SK-N-SH (cell line): ENCODE results near the gene RFPL2. TPM values are rescaled to one million over a fixed set of nuclear protein-coding genes. Genes with fewer than 3 reads are reported as not detected.

Experiments used
- CTCF ChIA-PET: fragments of 300-600, 350-600 bp; formaldehyde crosslinking; extraction: SDS; loops from one replicate; lab custom pipeline; 2021; lab: Yijun Ruan, JAX
- POLR2A ChIA-PET: fragments of 350-600 bp; sonication (Branson Sonifier 250); formaldehyde crosslinking; extraction: SDS; loops from one replicate; lab custom pipeline; 2020; ENCODE audit warnings: antibody characterized with exemption, inconsistent platforms; lab: Yijun Ruan, JAX
- DNase-seq: peaks from one replicate; pipeline ENCODE4 v3.0.0; 2012
- H2AFZ ChIP-seq: fragments of 200-600 bp; sonication (generic); 2 replicates; pipeline ENCODE4 v1.8.1; 2016; ENCODE audit warnings: antibody characterized with exemption, mild to moderate bottlenecking, low read depth
- H3F3A ChIP-seq: fragments of 200-600 bp; sonication (generic); replicated peaks from 2 replicates; pipeline ENCODE3; 2016; ENCODE audit warnings: antibody characterized with exemption, mild to moderate bottlenecking; ENCODE audit not compliant: insufficient read depth
- H3K27ac ChIP-seq, 2 experiments: fragments of 200-500 bp in 1 of 2; fragments of 200-600 bp in 1 of 2; sonication (Bioruptor generic) in 1 of 2; sonication (generic), shearing (Covaris generic) in 1 of 2; 2 replicates each; pipeline versions ENCODE4 v1.5.1 to v1.6.1; 2014 to 2016; ENCODE audit warnings: low read depth in 2 of 2, inconsistent platforms in 1 of 2, low read length in 1 of 2, mild to moderate bottlenecking in 1 of 2, mixed read lengths in 1 of 2
- H3K27me3 ChIP-seq: fragments of 200-600 bp; sonication (generic), shearing (Covaris generic); 2 replicates; pipeline ENCODE4 v1.6.1; 2016; ENCODE audit warnings: mixed run types; ENCODE audit not compliant: insufficient read depth
- H3K36me3 ChIP-seq, 2 experiments: fragments of 200-500 bp in 1 of 2; fragments of 200-600 bp in 1 of 2; sonication (Bioruptor generic) in 1 of 2; sonication (generic) in 1 of 2; replicated peaks in 1 of 2; 2 replicates each; pipeline versions ENCODE3 to v1.5.1; 2014 to 2016; ENCODE audit warnings: low read length in 1 of 2, mild to moderate bottlenecking in 1 of 2; ENCODE audit not compliant: insufficient read depth in 2 of 2, control insufficient read depth in 1 of 2
- H3K4me1 ChIP-seq, 2 experiments: fragments of 200-500 bp in 1 of 2; fragments of 200-600 bp in 1 of 2; sonication (Bioruptor generic) in 1 of 2; sonication (generic), shearing (Covaris generic) in 1 of 2; 2 replicates each; pipeline versions ENCODE4 v1.5.1 to v1.6.1; 2014 to 2016; ENCODE audit warnings: low read depth in 1 of 2, low read length in 1 of 2, mixed run types in 1 of 2; ENCODE audit not compliant: insufficient read depth in 2 of 2, control insufficient read depth in 1 of 2
- H3K4me2 ChIP-seq: fragments of 200-600 bp; sonication (generic), shearing (Covaris generic); 2 replicates; pipeline ENCODE4 v1.6.1; 2017; ENCODE audit warnings: mixed run types
- H3K4me3 ChIP-seq, 2 experiments: fragments of 200-500 bp in 1 of 2; fragments of 200-600 bp in 1 of 2; sonication (Bioruptor generic) in 1 of 2; sonication (generic), shearing (Covaris generic) in 1 of 2; 2 replicates each; pipeline versions ENCODE4 v1.5.1 to v1.8.1; 2014 to 2016; ENCODE audit warnings: low read depth in 2 of 2, inconsistent platforms in 1 of 2, low read length in 1 of 2, mild to moderate bottlenecking in 1 of 2, mixed read lengths in 1 of 2, moderate library complexity in 1 of 2
- H3K79me2 ChIP-seq: fragments of 200-600 bp; sonication (generic); 2 replicates; pipeline ENCODE4 v1.8.1; 2017; ENCODE audit warnings: mild to moderate bottlenecking; ENCODE audit not compliant: insufficient read depth
- H3K9ac ChIP-seq: fragments of 200-600 bp; sonication (generic); 2 replicates; pipeline ENCODE4 v1.6.1; 2017; ENCODE audit warnings: mixed run types
- H3K9me2 ChIP-seq: fragments of 200-600 bp; sonication (generic); 2 replicates; pipeline ENCODE4 v1.6.1; 2017; ENCODE audit warnings: mixed run types
- H3K9me3 ChIP-seq: fragments of 200-600 bp; sonication (generic); 2 replicates; pipeline ENCODE4 v1.6.1; 2017; ENCODE audit warnings: mixed run types, mild to moderate bottlenecking, moderate library complexity
- H4K20me1 ChIP-seq: fragments of 200-600 bp; sonication (generic); 2 replicates; pipeline ENCODE4 v1.6.1; 2017; ENCODE audit warnings: mild to moderate bottlenecking, mixed run types; ENCODE audit not compliant: insufficient read depth
- CHD2 ChIP-seq: fragments of 150-350 bp; IDR thresholded peaks from 2 replicates; pipeline ENCODE4 v1.6.1; 2018; ENCODE audit warnings: low read length; ENCODE audit not compliant: partially characterized antibody
- ELF1 ChIP-seq: IDR thresholded peaks from 2 replicates; pipeline ENCODE4 v1.4.0; 2012
- EP300 ChIP-seq, 2 experiments: IDR thresholded peaks; 2 replicates each; pipeline versions ENCODE4 v1.4.0 to v1.6.1; 2012; ENCODE audit warnings: borderline replicate concordance in 1 of 2, low read depth in 1 of 2, low read length in 1 of 2
- FOXJ3 ChIP-seq: sonication (generic); formaldehyde crosslinking; IDR thresholded peaks from 2 replicates; pipeline ENCODE4 v1.5.1; 2020; ENCODE audit warnings: mild to moderate bottlenecking, missing genetic modification reagents
- JUND ChIP-seq: IDR thresholded peaks from 2 replicates; pipeline ENCODE4 v1.4.0; 2012
- MAX ChIP-seq: IDR thresholded peaks from 2 replicates; pipeline ENCODE4 v1.4.0; 2012; ENCODE audit warnings: low read depth
- MEF2A ChIP-seq: IDR thresholded peaks from 2 replicates; pipeline ENCODE4 v1.4.0; 2012; ENCODE audit warnings: low read depth, borderline replicate concordance
- MXI1 ChIP-seq: IDR thresholded peaks from 2 replicates; pipeline ENCODE4 v1.6.1; 2012; ENCODE audit warnings: mild to moderate bottlenecking, low read depth, low read length, improper control_type of control experiment
- NFIC ChIP-seq: IDR thresholded peaks from 2 replicates; pipeline ENCODE4 v1.4.0; 2012; ENCODE audit warnings: borderline replicate concordance
- NRF1 ChIP-seq: IDR thresholded peaks from 2 replicates; pipeline ENCODE4 v1.6.1; 2012; ENCODE audit warnings: low read depth, mild to moderate bottlenecking, low read length
- REST ChIP-seq: IDR thresholded peaks from 2 replicates; pipeline ENCODE4 v1.6.1; 2012; ENCODE audit warnings: mild to moderate bottlenecking, low read depth, low read length, moderate library complexity
- RFX5 ChIP-seq: IDR thresholded peaks from 2 replicates; pipeline ENCODE4 v1.6.1; 2012; ENCODE audit warnings: mild to moderate bottlenecking, improper control_type of control experiment, low read length
- SIN3A ChIP-seq: IDR thresholded peaks from 2 replicates; pipeline ENCODE4 v1.6.1; 2012; ENCODE audit warnings: low read depth, mild to moderate bottlenecking, low read length, moderate library complexity, borderline replicate concordance
- SMC3 ChIP-seq: IDR thresholded peaks from 2 replicates; pipeline ENCODE4 v1.6.1; 2012; ENCODE audit warnings: low read depth, low read length, improper control_type of control experiment
- TAF1 ChIP-seq: IDR thresholded peaks from 2 replicates; pipeline ENCODE4 v1.6.1; 2012; ENCODE audit warnings: low read depth, mild to moderate bottlenecking, low read length, moderate library complexity, borderline replicate concordance
- TEAD4 ChIP-seq: IDR thresholded peaks from 2 replicates; pipeline ENCODE4 v1.4.0; 2012; ENCODE audit warnings: mild to moderate bottlenecking, borderline replicate concordance; ENCODE audit not compliant: insufficient read depth
- WGBS: methylation state at CpG from one replicate; pipeline ENCODE4 v1.1.6; 2017; ENCODE audit warnings: low lambda C conversion rate; 5-methylcytosine and 5-hydroxymethylcytosine counted together
- polyA plus RNA-seq, 3 experiments: library from polyadenylated mRNA; depleted of rRNA; stranded (reverse); fragments of >200 nt; gene quantifications; 2 replicates each; pipeline ENCODE4 v1.2.3, GENCODE V29; 2012
- TF ChIP-seq, protein P1 (sequence below): IDR thresholded peaks from 2 replicates; pipeline ENCODE4 v1.4.0; 2012; ENCODE audit warnings: low read depth, borderline replicate concordance
- TF ChIP-seq, protein P2 (sequence below): IDR thresholded peaks from 2 replicates; pipeline ENCODE4; 2012
- TF ChIP-seq, protein P3 (sequence below): fragments of 150-350 bp; IDR thresholded peaks from 2 replicates; pipeline ENCODE4 v1.6.1; 2016; ENCODE audit warnings: mild to moderate bottlenecking, low read depth, low read length

Gene RFPL2
- polyA plus RNA-seq, 1 of the 3 experiments (the other 2 are of a cell fraction), result 0.05 TPM

DNA sequence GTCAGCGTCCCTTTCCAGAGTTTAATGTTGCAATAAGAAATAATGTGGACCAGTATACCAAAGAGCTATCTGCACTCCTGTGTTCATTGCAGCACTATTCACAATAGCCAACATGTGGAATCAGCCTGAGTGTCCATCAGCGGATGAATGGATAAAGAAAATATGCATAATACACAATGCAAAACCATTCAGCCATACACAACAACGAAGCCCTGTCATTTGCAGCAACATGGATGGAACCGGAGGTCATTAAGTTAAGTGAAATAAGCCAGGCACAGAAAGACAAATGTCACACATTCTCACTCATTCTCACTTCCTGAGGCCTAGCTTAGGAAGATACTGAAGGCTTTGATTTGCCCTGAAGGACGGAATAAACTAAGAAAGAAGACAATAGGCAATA lies 28.2 kb upstream of the RFPL2 start:
- H3K4me3 ChIP-seq, result no peak overlapping the region
- DNase-seq, result no peak
- TF ChIP-seq MEF2A (no peak), REST (no peak), JUND (no peak)
- H3K79me2 ChIP-seq, result no peaks in the 10 kb centered on the region
- H3K4me2 ChIP-seq, result no peak overlapping the region
- no peaks in the 10 kb centered on the region for H3K9me3 ChIP-seq
- H2AFZ ChIP-seq, result no peak overlapping the region
- H4K20me1 ChIP-seq, result no peaks in the 10 kb centered on the region
- no peaks in the 10 kb centered on the region for H3K4me1 ChIP-seq
- H3K27ac ChIP-seq, result no peak overlapping the region
- POLR2A ChIA-PET, result no interaction called here
- CTCF ChIA-PET, result interaction anchor here (0.7 to 1.2 kb wide), 4 partner anchors 20 to 244 kb away, joined by 3 read pairs; no protein-coding TSS in a partner anchor
- no peak overlapping the region for H3K9ac ChIP-seq
- H3F3A ChIP-seq, result no peaks in the 10 kb centered on the region
- no peaks in the 10 kb centered on the region for H3K9me2 ChIP-seq
- no peaks in the 10 kb centered on the region for H3K36me3 ChIP-seq
- H3K27me3 ChIP-seq, result no peaks in the 10 kb centered on the region
- WGBS, result 57% methylated on average over 5 of the region's 5 CpGs

DNA sequence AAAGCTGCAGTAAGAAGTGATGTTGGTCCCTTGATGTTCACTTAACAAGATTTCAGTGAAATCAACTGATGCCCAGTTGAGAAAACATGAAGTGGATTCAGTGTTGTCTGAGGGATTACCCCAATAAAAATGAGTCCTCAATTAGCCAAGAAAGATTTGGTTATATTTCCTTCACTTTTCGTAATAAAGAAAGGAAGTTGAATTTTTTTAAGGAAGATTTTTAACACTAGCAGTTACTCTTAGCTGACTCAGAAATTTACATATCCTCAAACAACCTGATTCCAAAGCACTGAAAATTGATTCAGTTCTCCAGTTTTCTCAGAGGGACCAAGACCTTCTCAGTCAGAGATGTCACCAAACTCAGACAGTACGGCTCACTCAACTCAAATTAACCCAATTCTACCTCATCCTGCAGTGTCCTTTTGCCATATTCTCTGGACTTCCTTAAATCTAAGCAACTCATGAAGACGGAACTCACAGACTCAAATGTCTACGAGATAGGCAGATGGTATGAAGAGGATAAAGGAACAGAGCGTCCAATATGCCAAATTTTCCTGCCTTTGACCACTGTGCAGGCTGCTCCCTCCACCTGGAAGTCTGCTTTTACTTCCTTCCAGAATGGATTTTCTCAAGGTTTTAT lies 27.4 kb upstream of the RFPL2 start:
- H3K36me3 ChIP-seq, result no peaks in the 10 kb centered on the region
- no peaks in the 10 kb centered on the region for H3K9me2 ChIP-seq
- H3F3A ChIP-seq, result no peaks in the 10 kb centered on the region
- H2AFZ ChIP-seq, result no peak overlapping the region
- H3K4me1 ChIP-seq, result no peaks in the 10 kb centered on the region
- no peaks in the 10 kb centered on the region for H4K20me1 ChIP-seq
- WGBS, result 71% methylated on average over 5 of the region's 5 CpGs
- no peaks in the 10 kb centered on the region for H3K79me2 ChIP-seq
- no peak overlapping the region for H3K9ac ChIP-seq
- no peaks in the 10 kb centered on the region for H3K9me3 ChIP-seq
- TF ChIP-seq NFIC, result no peak
- no peak for TF ChIP-seq CHD2
- TF ChIP-seq TEAD4, result no peak
- TF ChIP-seq SIN3A, result no peak
- TF ChIP-seq TAF1, result no peak
- TF ChIP-seq NRF1, result no peak
- TF ChIP-seq MXI1, result no peak
- no peak for TF ChIP-seq EP300 (IDR thresholded peaks at IDR 0.05; ENCODE audit: borderline replicate concordance in 1 of 2, low read depth in 1 of 2, low read length in 1 of 2)
- no peak for TF ChIP-seq JUND
- TF ChIP-seq, protein P1, sequence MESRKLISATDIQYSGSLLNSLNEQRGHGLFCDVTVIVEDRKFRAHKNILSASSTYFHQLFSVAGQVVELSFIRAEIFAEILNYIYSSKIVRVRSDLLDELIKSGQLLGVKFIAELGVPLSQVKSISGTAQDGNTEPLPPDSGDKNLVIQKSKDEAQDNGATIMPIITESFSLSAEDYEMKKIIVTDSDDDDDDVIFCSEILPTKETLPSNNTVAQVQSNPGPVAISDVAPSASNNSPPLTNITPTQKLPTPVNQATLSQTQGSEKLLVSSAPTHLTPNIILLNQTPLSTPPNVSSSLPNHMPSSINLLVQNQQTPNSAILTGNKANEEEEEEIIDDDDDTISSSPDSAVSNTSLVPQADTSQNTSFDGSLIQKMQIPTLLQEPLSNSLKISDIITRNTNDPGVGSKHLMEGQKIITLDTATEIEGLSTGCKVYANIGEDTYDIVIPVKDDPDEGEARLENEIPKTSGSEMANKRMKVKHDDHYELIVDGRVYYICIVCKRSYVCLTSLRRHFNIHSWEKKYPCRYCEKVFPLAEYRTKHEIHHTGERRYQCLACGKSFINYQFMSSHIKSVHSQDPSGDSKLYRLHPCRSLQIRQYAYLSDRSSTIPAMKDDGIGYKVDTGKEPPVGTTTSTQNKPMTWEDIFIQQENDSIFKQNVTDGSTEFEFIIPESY, result no peak
- no peak for TF ChIP-seq RFX5
- TF ChIP-seq, protein P2, sequence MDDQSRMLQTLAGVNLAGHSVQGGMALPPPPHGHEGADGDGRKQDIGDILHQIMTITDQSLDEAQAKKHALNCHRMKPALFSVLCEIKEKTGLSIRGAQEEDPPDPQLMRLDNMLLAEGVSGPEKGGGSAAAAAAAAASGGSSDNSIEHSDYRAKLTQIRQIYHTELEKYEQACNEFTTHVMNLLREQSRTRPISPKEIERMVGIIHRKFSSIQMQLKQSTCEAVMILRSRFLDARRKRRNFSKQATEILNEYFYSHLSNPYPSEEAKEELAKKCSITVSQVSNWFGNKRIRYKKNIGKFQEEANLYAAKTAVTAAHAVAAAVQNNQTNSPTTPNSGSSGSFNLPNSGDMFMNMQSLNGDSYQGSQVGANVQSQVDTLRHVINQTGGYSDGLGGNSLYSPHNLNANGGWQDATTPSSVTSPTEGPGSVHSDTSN, result no peak
- TF ChIP-seq SMC3, result no peak
- TF ChIP-seq MAX, result no peak
- TF ChIP-seq ELF1, result no peak
- TF ChIP-seq, protein P3, sequence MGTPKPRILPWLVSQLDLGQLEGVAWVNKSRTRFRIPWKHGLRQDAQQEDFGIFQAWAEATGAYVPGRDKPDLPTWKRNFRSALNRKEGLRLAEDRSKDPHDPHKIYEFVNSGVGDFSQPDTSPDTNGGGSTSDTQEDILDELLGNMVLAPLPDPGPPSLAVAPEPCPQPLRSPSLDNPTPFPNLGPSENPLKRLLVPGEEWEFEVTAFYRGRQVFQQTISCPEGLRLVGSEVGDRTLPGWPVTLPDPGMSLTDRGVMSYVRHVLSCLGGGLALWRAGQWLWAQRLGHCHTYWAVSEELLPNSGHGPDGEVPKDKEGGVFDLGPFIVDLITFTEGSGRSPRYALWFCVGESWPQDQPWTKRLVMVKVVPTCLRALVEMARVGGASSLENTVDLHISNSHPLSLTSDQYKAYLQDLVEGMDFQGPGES, result no peak
- no peak for TF ChIP-seq FOXJ3 (CRISPR knock-in tag)
- TF ChIP-seq, all 33 proteins: peak for 0
- no peak for DNase-seq
- Histone ChIP-seq H3K4me3 (no peak overlapping the region), H3K4me2 (no peak overlapping the region), H3K27ac (no peak overlapping the region), H3K27me3 (no peaks in the 10 kb centered on the region)
- ChIA-PET CTCF (interaction anchor here (0.6 kb wide), 1 partner anchor 19 kb away, joined by 3 read pairs; no protein-coding TSS in a partner anchor), POLR2A (no interaction called here)
